Fibroblast of lung (primary cell): ENCODE data around the gene UBA7. TPM values are rescaled to one million over a fixed set of nuclear protein-coding genes. Genes with fewer than 3 reads are reported as not detected.

ENCODE experiments used
- DNase-seq, 2 donors: peaks; one replicate each; pipeline versions ENCODE4 v3.0.0 to v3.0.0-alpha.2; 2010; ENCODE audit warnings: low read depth in 2 of 2
- H2AFZ ChIP-seq: 2 replicates; pipeline ENCODE4 v1.5.1; 2012; ENCODE audit warnings: low read length, control low read depth, inconsistent platforms
- H3K27ac ChIP-seq: 2 replicates; pipeline ENCODE4 v1.5.1; 2011; ENCODE audit warnings: low read length, control low read depth; ENCODE audit not compliant: insufficient read depth
- H3K27me3 ChIP-seq: 2 replicates; pipeline ENCODE4 v1.5.1; 2011; ENCODE audit warnings: mild to moderate bottlenecking, low read length; ENCODE audit not compliant: control insufficient read depth, insufficient read depth
- H3K36me3 ChIP-seq: 2 replicates; pipeline ENCODE4 v1.5.1; 2011; ENCODE audit warnings: low read length; ENCODE audit not compliant: control insufficient read depth, insufficient read depth
- H3K4me1 ChIP-seq: 2 replicates; pipeline ENCODE4 v1.5.1; 2011; ENCODE audit warnings: low read length; ENCODE audit not compliant: control insufficient read depth, insufficient read depth; ENCODE audit errors: extremely low read depth
- H3K4me2 ChIP-seq: 2 replicates; pipeline ENCODE4 v1.5.1; 2011; ENCODE audit warnings: low read length, control low read depth; ENCODE audit not compliant: insufficient read depth; ENCODE audit errors: extremely low read depth
- H3K4me3 ChIP-seq, 4 experiments: fragments of 200-600 bp in 1 of 4; sonication (generic) in 1 of 4; replicated peaks in 1 of 4; 2 replicates each; pipeline ENCODE4 v1.5.1; 2011 to 2016; ENCODE audit warnings: low read length in 4 of 4, low read depth in 3 of 4, mild to moderate bottlenecking in 3 of 4, control low read depth in 2 of 4, inconsistent platforms in 1 of 4, mixed read lengths in 1 of 4; ENCODE audit not compliant: insufficient read depth in 1 of 4; ENCODE audit errors: control extremely low read depth in 1 of 4
- H3K79me2 ChIP-seq: 2 replicates; pipeline ENCODE4 v1.5.1; 2012; ENCODE audit warnings: mild to moderate bottlenecking, low read length, inconsistent platforms; ENCODE audit not compliant: control insufficient read depth, insufficient read depth
- H3K9ac ChIP-seq: 2 replicates; pipeline ENCODE4 v1.5.1; 2011; ENCODE audit warnings: mild to moderate bottlenecking, low read length, control low read depth; ENCODE audit not compliant: insufficient read depth
- H3K9me3 ChIP-seq: 2 replicates; pipeline ENCODE4 v1.5.1; 2012; ENCODE audit warnings: low read depth, low read length; ENCODE audit not compliant: control insufficient read depth, insufficient read depth
- H4K20me1 ChIP-seq: 2 replicates; pipeline ENCODE4 v1.5.1; 2011; ENCODE audit warnings: low read length; ENCODE audit not compliant: control insufficient read depth, insufficient read depth; ENCODE audit errors: extremely low read depth
- EZH2 ChIP-seq: IDR thresholded peaks from 2 replicates; pipeline ENCODE4 v1.5.1; 2012; ENCODE audit warnings: low read length, control low read depth, mild to moderate bottlenecking; ENCODE audit errors: missing control alignments
- polyA plus RNA-seq, 2 donors: library from polyadenylated mRNA; depleted of rRNA in 1 of 2; stranded (reverse) in 1 of 2; unstranded in 1 of 2; fragments of >200 nt; gene quantifications; 2 replicates each; pipeline ENCODE4 v1.2.1, GENCODE V29; 2011 to 2012; ENCODE audit warnings: missing spikeins in 1 of 2
- total RNA-seq: library from RNA; depleted of rRNA; stranded (reverse); fragments of >200 nt; gene quantifications from 2 replicates; pipeline ENCODE4 v1.2.1, GENCODE V29; 2014
- TF ChIP-seq, protein P1 (sequence below), 2 donors: IDR thresholded peaks in 1 of 2; conservative IDR thresholded peaks in 1 of 2; 1 replicate in 1 of 2; 2 replicates in 1 of 2; pipeline ENCODE4 v1.5.1; 2011 to 2012; ENCODE audit warnings: low read length in 2 of 2, control low read depth in 1 of 2, inconsistent platforms in 1 of 2, low read depth in 1 of 2, mild to moderate bottlenecking in 1 of 2

UBA7 gene
- total and polyA plus RNA-seq, 2 donors (not counting 1 experiment from before 2014, with no cell fraction given), result 33.7 to 57.1 TPM

DNA sequence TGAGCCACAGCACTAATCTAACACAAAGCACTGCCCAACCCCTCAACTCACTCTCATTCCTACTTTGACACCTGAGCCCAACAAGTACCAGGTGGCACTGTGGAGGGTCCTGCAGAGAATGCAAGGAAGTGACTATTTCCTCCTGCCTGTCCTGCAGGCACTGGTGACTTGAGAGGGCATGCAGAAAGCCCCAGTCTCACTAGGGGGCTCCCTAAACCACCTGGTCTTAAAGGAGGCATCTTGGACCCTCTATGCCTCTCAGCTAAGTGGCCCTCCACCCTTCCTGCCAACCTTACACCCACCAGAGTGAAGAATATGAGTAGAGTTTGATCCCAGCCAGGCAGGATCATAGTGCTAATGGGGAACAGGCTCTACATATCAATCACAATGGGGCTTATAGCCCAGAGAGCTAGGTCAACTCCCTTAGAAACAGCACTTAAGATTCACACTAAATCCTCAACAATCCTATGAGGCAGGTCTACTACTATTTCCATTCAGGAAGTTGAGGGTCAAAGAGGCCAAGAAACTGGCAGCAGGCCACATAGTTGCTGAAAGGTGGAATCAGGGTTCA, 27.5 kb upstream of the UBA7 start:
- no peak for TF ChIP-seq EZH2
- TF ChIP-seq, protein P1, sequence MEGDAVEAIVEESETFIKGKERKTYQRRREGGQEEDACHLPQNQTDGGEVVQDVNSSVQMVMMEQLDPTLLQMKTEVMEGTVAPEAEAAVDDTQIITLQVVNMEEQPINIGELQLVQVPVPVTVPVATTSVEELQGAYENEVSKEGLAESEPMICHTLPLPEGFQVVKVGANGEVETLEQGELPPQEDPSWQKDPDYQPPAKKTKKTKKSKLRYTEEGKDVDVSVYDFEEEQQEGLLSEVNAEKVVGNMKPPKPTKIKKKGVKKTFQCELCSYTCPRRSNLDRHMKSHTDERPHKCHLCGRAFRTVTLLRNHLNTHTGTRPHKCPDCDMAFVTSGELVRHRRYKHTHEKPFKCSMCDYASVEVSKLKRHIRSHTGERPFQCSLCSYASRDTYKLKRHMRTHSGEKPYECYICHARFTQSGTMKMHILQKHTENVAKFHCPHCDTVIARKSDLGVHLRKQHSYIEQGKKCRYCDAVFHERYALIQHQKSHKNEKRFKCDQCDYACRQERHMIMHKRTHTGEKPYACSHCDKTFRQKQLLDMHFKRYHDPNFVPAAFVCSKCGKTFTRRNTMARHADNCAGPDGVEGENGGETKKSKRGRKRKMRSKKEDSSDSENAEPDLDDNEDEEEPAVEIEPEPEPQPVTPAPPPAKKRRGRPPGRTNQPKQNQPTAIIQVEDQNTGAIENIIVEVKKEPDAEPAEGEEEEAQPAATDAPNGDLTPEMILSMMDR (conservative IDR thresholded peaks at IDR 0.05 in 1 of 2, IDR thresholded peaks at IDR 0.05 in 1 of 2; ENCODE audit: low read depth in 1 of 2, low read length in 2 of 2), result peak; percentile 27 to 48
- H2AFZ ChIP-seq, result no peak overlapping the region
- no peaks in the 10 kb centered on the region for H3K9me3 ChIP-seq
- no peaks in the 10 kb centered on the region for H3K27me3 ChIP-seq
- no peak overlapping the region for H3K27ac ChIP-seq
- DNase-seq, result peak in 1 of 2 donors; percentile 28
- no peak overlapping the region for H3K9ac ChIP-seq
- no peak overlapping the region for H3K4me3 ChIP-seq
- H3K4me1 ChIP-seq, result peaks cover 8% of the 10 kb centered on the region
- no peak overlapping the region for H3K4me2 ChIP-seq
- H3K79me2 ChIP-seq, result no peaks in the 10 kb centered on the region
- no peaks in the 10 kb centered on the region for H4K20me1 ChIP-seq
- H3K36me3 ChIP-seq, result no peaks in the 10 kb centered on the region

DNA sequence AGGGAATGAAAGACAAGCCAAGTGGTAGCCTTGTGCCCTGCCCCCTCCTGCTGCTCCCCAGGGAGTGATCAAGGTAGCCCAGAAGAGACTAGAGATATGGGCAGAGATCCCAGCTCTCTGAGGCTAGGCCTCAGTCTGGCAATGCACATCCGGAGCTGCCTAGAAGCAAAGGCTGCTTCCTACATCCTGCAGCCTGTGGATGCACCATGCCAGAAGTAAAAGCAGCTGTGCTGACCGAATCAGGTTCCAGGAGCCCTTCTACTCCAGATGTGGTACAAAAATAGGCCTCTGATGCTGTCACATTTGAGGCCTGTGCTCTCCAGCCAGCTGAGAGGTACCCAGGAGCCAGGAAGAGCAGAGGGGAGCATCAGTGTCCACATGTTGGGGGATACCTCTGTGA, 26.6 kb upstream of the UBA7 start:
- DNase-seq, result no peak
- no peaks in the 10 kb centered on the region for H3K36me3 ChIP-seq
- no peaks in the 10 kb centered on the region for H3K9me3 ChIP-seq
- H3K4me1 ChIP-seq, result peaks cover 8% of the 10 kb centered on the region
- H2AFZ ChIP-seq, result no peak overlapping the region
- no peaks in the 10 kb centered on the region for H4K20me1 ChIP-seq
- H3K27ac ChIP-seq, result no peak overlapping the region
- H3K27me3 ChIP-seq, result no peaks in the 10 kb centered on the region
- H3K9ac ChIP-seq, result no peak overlapping the region
- no peak overlapping the region for H3K4me2 ChIP-seq
- H3K79me2 ChIP-seq, result no peaks in the 10 kb centered on the region
- H3K4me3 ChIP-seq, result no peak overlapping the region
- TF ChIP-seq, protein P1 (conservative IDR thresholded peaks at IDR 0.05 in 1 of 2, IDR thresholded peaks at IDR 0.05 in 1 of 2; ENCODE audit: low read depth in 1 of 2, low read length in 2 of 2), result no peak
- no peak for TF ChIP-seq EZH2

DNA sequence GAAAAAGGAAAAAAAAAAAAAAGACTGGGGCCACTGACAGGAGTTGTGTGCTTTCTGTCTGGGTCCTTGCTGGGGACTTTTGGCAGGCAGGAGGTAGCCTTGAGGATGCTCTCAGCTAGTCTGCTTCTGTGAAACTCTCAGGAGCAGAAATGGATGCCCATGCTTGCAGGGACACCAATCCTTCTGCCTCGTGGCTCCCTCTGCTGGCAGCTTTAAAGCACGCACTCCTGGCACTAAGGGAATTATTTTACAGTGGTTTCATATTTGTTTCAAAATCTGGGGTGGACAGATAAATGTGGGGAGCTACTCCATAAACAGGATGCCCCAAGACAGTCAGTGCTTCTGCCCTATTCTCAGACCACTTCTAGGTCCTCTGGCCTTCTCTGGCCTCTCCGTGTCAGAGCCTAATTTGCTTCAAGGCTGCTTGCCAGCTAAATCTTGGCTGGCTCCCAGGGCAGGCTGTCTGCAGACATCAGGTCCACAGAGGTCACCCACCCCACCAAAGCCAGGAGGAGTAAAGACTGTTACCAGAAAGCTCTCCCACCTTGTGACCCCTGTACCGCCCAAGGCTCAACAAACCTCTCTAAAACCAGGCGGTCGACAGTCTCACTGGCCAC, 25.5 kb upstream of the UBA7 start:
- Histone ChIP-seq H3K36me3 (no peaks in the 10 kb centered on the region), H3K9ac (no peak overlapping the region), H3K4me2 (peak overlapping the region; percentile 7), H2AFZ (no peak overlapping the region), H3K27me3 (no peaks in the 10 kb centered on the region), H3K79me2 (no peaks in the 10 kb centered on the region), H3K9me3 (no peaks in the 10 kb centered on the region), H3K4me3 (no peak overlapping the region), H3K27ac (no peak overlapping the region), H4K20me1 (no peaks in the 10 kb centered on the region), H3K4me1 (peaks cover 8% of the 10 kb centered on the region)
- DNase-seq, result peak; percentile 56 to 85
- TF ChIP-seq, protein P1 (conservative IDR thresholded peaks at IDR 0.05 in 1 of 2, IDR thresholded peaks at IDR 0.05 in 1 of 2; ENCODE audit: low read depth in 1 of 2, low read length in 2 of 2), result peak; percentile 87 to 94
- TF ChIP-seq EZH2, result no peak
